ENCODE results near the gene PHACTR1.

PHACTR1 gene

GRCh38 chr6:12950976-12951375 is 234.4 kb downstream of the PHACTR1 start:
- DNase-seq (ENCODE audit: low read depth), result no peak

GRCh38 chr6:12951415-12951814 is 234.8 kb downstream of the PHACTR1 start:
- no peak for DNase-seq (ENCODE audit: low read depth)

GRCh38 chr6:12952318-12952717 is 235.8 kb downstream of the PHACTR1 start:
- no peak for DNase-seq (ENCODE audit: low read depth)

GRCh38 chr6:12955956-12956355 is 239.4 kb downstream of the PHACTR1 start:
- DNase-seq (ENCODE audit: low read depth), result no peak

- DNase-seq (ENCODE audit: low read depth), result no peak
Observed at GRCh38 chr6:12956991-12957320, 240.4 kb downstream of the PHACTR1 start.

GRCh38 chr6:12957321-12958051 is 240.9 kb downstream of the PHACTR1 start:
- no peak for DNase-seq (ENCODE audit: low read depth)

GRCh38 chr6:12958052-12958706 is 241.6 kb downstream of the PHACTR1 start:
- DNase-seq (ENCODE audit: low read depth), result no peak

- DNase-seq (ENCODE audit: low read depth), result no peak
Observed at GRCh38 chr6:12961761-12962160, 245.2 kb downstream of the PHACTR1 start.

- no peak for DNase-seq (ENCODE audit: low read depth)
Observed at GRCh38 chr6:12962529-12962928, 246.0 kb downstream of the PHACTR1 start.

- no peak for DNase-seq (ENCODE audit: low read depth)
Observed at GRCh38 chr6:12962987-12963386, 246.4 kb downstream of the PHACTR1 start.

- no peak for DNase-seq (ENCODE audit: low read depth)
Observed at GRCh38 chr6:12963567-12963966, 247.0 kb downstream of the PHACTR1 start.

GRCh38 chr6:12967686-12968085 is 251.1 kb downstream of the PHACTR1 start:
- DNase-seq (ENCODE audit: low read depth), result no peak

GRCh38 chr6:12968290-12968689 is 251.7 kb downstream of the PHACTR1 start:
- DNase-seq (ENCODE audit: low read depth), result no peak

- no peak for DNase-seq (ENCODE audit: low read depth)
Observed at GRCh38 chr6:12968839-12969558, 252.4 kb downstream of the PHACTR1 start.

GRCh38 chr6:12969966-12970365 is 253.4 kb downstream of the PHACTR1 start:
- DNase-seq (ENCODE audit: low read depth), result no peak

- no peak for DNase-seq (ENCODE audit: low read depth)
Observed at GRCh38 chr6:12973386-12973785, 256.8 kb downstream of the PHACTR1 start.

- no peak for DNase-seq (ENCODE audit: low read depth)
Observed at GRCh38 chr6:12974551-12974950, 258.0 kb downstream of the PHACTR1 start.

GRCh38 chr6:12976366-12976765 is 259.8 kb downstream of the PHACTR1 start:
- no peak for DNase-seq (ENCODE audit: low read depth)

- DNase-seq (ENCODE audit: low read depth), result no peak
Observed at GRCh38 chr6:12977206-12977605, 260.6 kb downstream of the PHACTR1 start.

GRCh38 chr6:12977806-12978205 is 261.2 kb downstream of the PHACTR1 start:
- DNase-seq (ENCODE audit: low read depth), result no peak

GRCh38 chr6:12980741-12981140 is 264.2 kb downstream of the PHACTR1 start:
- no peak for DNase-seq (ENCODE audit: low read depth)

- DNase-seq (ENCODE audit: low read depth), result no peak
Observed at GRCh38 chr6:12984776-12985175, 268.2 kb downstream of the PHACTR1 start.

- no peak for DNase-seq (ENCODE audit: low read depth)
Observed at GRCh38 chr6:12987783-12988182, 271.2 kb downstream of the PHACTR1 start.
